SK-N-SH (cell line): ENCODE data around the gene ANO9. TPM values are rescaled to one million over a fixed set of nuclear protein-coding genes. Genes with fewer than 3 reads are reported as not detected.

ENCODE experiments used
- CTCF ChIA-PET: fragments of 300-600, 350-600 bp; formaldehyde crosslinking; extraction: SDS; loops from one replicate; lab custom pipeline; 2021; lab: Yijun Ruan, JAX
- POLR2A ChIA-PET: fragments of 350-600 bp; sonication (Branson Sonifier 250); formaldehyde crosslinking; extraction: SDS; loops from one replicate; lab custom pipeline; 2020; ENCODE audit warnings: antibody characterized with exemption, inconsistent platforms; lab: Yijun Ruan, JAX
- DNase-seq: peaks from one replicate; pipeline ENCODE4 v3.0.0; 2012
- H2AFZ ChIP-seq: fragments of 200-600 bp; sonication (generic); 2 replicates; pipeline ENCODE4 v1.8.1; 2016; ENCODE audit warnings: antibody characterized with exemption, mild to moderate bottlenecking, low read depth
- H3F3A ChIP-seq: fragments of 200-600 bp; sonication (generic); replicated peaks from 2 replicates; pipeline ENCODE3; 2016; ENCODE audit warnings: antibody characterized with exemption, mild to moderate bottlenecking; ENCODE audit not compliant: insufficient read depth
- H3K27ac ChIP-seq, 2 experiments: fragments of 200-500 bp in 1 of 2; fragments of 200-600 bp in 1 of 2; sonication (Bioruptor generic) in 1 of 2; sonication (generic), shearing (Covaris generic) in 1 of 2; 2 replicates each; pipeline versions ENCODE4 v1.5.1 to v1.6.1; 2014 to 2016; ENCODE audit warnings: low read depth in 2 of 2, inconsistent platforms in 1 of 2, low read length in 1 of 2, mild to moderate bottlenecking in 1 of 2, mixed read lengths in 1 of 2
- H3K27me3 ChIP-seq: fragments of 200-600 bp; sonication (generic), shearing (Covaris generic); 2 replicates; pipeline ENCODE4 v1.6.1; 2016; ENCODE audit warnings: mixed run types; ENCODE audit not compliant: insufficient read depth
- H3K36me3 ChIP-seq, 2 experiments: fragments of 200-500 bp in 1 of 2; fragments of 200-600 bp in 1 of 2; sonication (Bioruptor generic) in 1 of 2; sonication (generic) in 1 of 2; replicated peaks in 1 of 2; 2 replicates each; pipeline versions ENCODE3 to v1.5.1; 2014 to 2016; ENCODE audit warnings: low read length in 1 of 2, mild to moderate bottlenecking in 1 of 2; ENCODE audit not compliant: insufficient read depth in 2 of 2, control insufficient read depth in 1 of 2
- H3K4me1 ChIP-seq, 2 experiments: fragments of 200-500 bp in 1 of 2; fragments of 200-600 bp in 1 of 2; sonication (Bioruptor generic) in 1 of 2; sonication (generic), shearing (Covaris generic) in 1 of 2; 2 replicates each; pipeline versions ENCODE4 v1.5.1 to v1.6.1; 2014 to 2016; ENCODE audit warnings: low read depth in 1 of 2, low read length in 1 of 2, mixed run types in 1 of 2; ENCODE audit not compliant: insufficient read depth in 2 of 2, control insufficient read depth in 1 of 2
- H3K4me2 ChIP-seq: fragments of 200-600 bp; sonication (generic), shearing (Covaris generic); 2 replicates; pipeline ENCODE4 v1.6.1; 2017; ENCODE audit warnings: mixed run types
- H3K4me3 ChIP-seq, 2 experiments: fragments of 200-500 bp in 1 of 2; fragments of 200-600 bp in 1 of 2; sonication (Bioruptor generic) in 1 of 2; sonication (generic), shearing (Covaris generic) in 1 of 2; 2 replicates each; pipeline versions ENCODE4 v1.5.1 to v1.8.1; 2014 to 2016; ENCODE audit warnings: low read depth in 2 of 2, inconsistent platforms in 1 of 2, low read length in 1 of 2, mild to moderate bottlenecking in 1 of 2, mixed read lengths in 1 of 2, moderate library complexity in 1 of 2
- H3K79me2 ChIP-seq: fragments of 200-600 bp; sonication (generic); 2 replicates; pipeline ENCODE4 v1.8.1; 2017; ENCODE audit warnings: mild to moderate bottlenecking; ENCODE audit not compliant: insufficient read depth
- H3K9ac ChIP-seq: fragments of 200-600 bp; sonication (generic); 2 replicates; pipeline ENCODE4 v1.6.1; 2017; ENCODE audit warnings: mixed run types
- H3K9me2 ChIP-seq: fragments of 200-600 bp; sonication (generic); 2 replicates; pipeline ENCODE4 v1.6.1; 2017; ENCODE audit warnings: mixed run types
- H3K9me3 ChIP-seq: fragments of 200-600 bp; sonication (generic); 2 replicates; pipeline ENCODE4 v1.6.1; 2017; ENCODE audit warnings: mixed run types, mild to moderate bottlenecking, moderate library complexity
- H4K20me1 ChIP-seq: fragments of 200-600 bp; sonication (generic); 2 replicates; pipeline ENCODE4 v1.6.1; 2017; ENCODE audit warnings: mild to moderate bottlenecking, mixed run types; ENCODE audit not compliant: insufficient read depth
- EZH2phosphoT487 ChIP-seq: fragments of 200-600 bp; sonication (generic); IDR thresholded peaks from 2 replicates; pipeline ENCODE4 v1.6.1; 2017; ENCODE audit warnings: low read depth, mixed run types, mild to moderate bottlenecking, antibody characterized with exemption, moderate library complexity, borderline replicate concordance
- FOSL2 ChIP-seq: IDR thresholded peaks from 2 replicates; pipeline ENCODE4 v1.4.0; 2012; ENCODE audit warnings: low read depth, mild to moderate bottlenecking, moderate library complexity, borderline replicate concordance
- FOXM1 ChIP-seq: IDR thresholded peaks from 2 replicates; pipeline ENCODE4 v1.4.0; 2012; ENCODE audit warnings: low read depth, mild to moderate bottlenecking
- GABPA ChIP-seq: IDR thresholded peaks from 2 replicates; pipeline ENCODE4 v1.4.0; 2012; ENCODE audit warnings: low read depth, mild to moderate bottlenecking
- GATA2 ChIP-seq: sonication (generic); formaldehyde crosslinking; IDR thresholded peaks from 2 replicates; pipeline ENCODE4 v1.5.0; 2020; ENCODE audit warnings: mild to moderate bottlenecking, missing genetic modification reagents
- MXI1 ChIP-seq: IDR thresholded peaks from 2 replicates; pipeline ENCODE4 v1.6.1; 2012; ENCODE audit warnings: mild to moderate bottlenecking, low read depth, low read length, improper control_type of control experiment
- NFIC ChIP-seq: IDR thresholded peaks from 2 replicates; pipeline ENCODE4 v1.4.0; 2012; ENCODE audit warnings: borderline replicate concordance
- RCOR1 ChIP-seq: fragments of 150-350 bp; IDR thresholded peaks from 2 replicates; pipeline ENCODE4 v1.6.1; 2017; ENCODE audit warnings: antibody characterized with exemption, low read length
- REST ChIP-seq: IDR thresholded peaks from 2 replicates; pipeline ENCODE4 v1.6.1; 2012; ENCODE audit warnings: mild to moderate bottlenecking, low read depth, low read length, moderate library complexity
- RXRA ChIP-seq: IDR thresholded peaks from 2 replicates; pipeline ENCODE4 v1.4.0; 2012; ENCODE audit warnings: low read depth, mild to moderate bottlenecking, borderline replicate concordance
- SIN3A ChIP-seq: IDR thresholded peaks from 2 replicates; pipeline ENCODE4 v1.6.1; 2012; ENCODE audit warnings: low read depth, mild to moderate bottlenecking, low read length, moderate library complexity, borderline replicate concordance
- SMC3 ChIP-seq: IDR thresholded peaks from 2 replicates; pipeline ENCODE4 v1.6.1; 2012; ENCODE audit warnings: low read depth, low read length, improper control_type of control experiment
- TCF12 ChIP-seq: IDR thresholded peaks from 2 replicates; pipeline ENCODE4 v1.4.0; 2012
- TEAD4 ChIP-seq: IDR thresholded peaks from 2 replicates; pipeline ENCODE4 v1.4.0; 2012; ENCODE audit warnings: mild to moderate bottlenecking, borderline replicate concordance; ENCODE audit not compliant: insufficient read depth
- USF1 ChIP-seq: IDR thresholded peaks from 2 replicates; pipeline ENCODE4 v1.4.0; 2012; ENCODE audit warnings: low read depth, borderline replicate concordance
- USF2 ChIP-seq: fragments of 150-350 bp; IDR thresholded peaks from 2 replicates; pipeline ENCODE4 v1.6.1; 2017; ENCODE audit warnings: antibody characterized with exemption, low read length, low read depth, borderline replicate concordance
- ZBTB33 ChIP-seq: IDR thresholded peaks from 2 replicates; pipeline ENCODE4 v1.4.0; 2012; ENCODE audit warnings: low read depth, borderline replicate concordance
- WGBS: methylation state at CpG from one replicate; pipeline ENCODE4 v1.1.6; 2017; ENCODE audit warnings: low lambda C conversion rate; 5-methylcytosine and 5-hydroxymethylcytosine counted together
- polyA plus RNA-seq, 3 experiments: library from polyadenylated mRNA; depleted of rRNA; stranded (reverse); fragments of >200 nt; gene quantifications; 2 replicates each; pipeline ENCODE4 v1.2.3, GENCODE V29; 2012

ANO9 gene
- polyA plus RNA-seq, 1 of the 3 experiments (the other 2 are of a cell fraction), result 0.12 TPM

- no peaks in the 10 kb centered on the region for H3K9me2 ChIP-seq
- no peak overlapping the region for H3K4me2 ChIP-seq
- peaks cover 0 to 4% of the 10 kb centered on the region in 2 experiments; a peak in 1 of 4 replicates for H3K4me1 ChIP-seq
- DNase-seq, result no peak
- H3K27me3 ChIP-seq, result no peaks in the 10 kb centered on the region
- TF ChIP-seq USF2 (no peak), RCOR1 (no peak), SMC3 (no peak), GATA2 (CRISPR knock-in tag) (no peak), SIN3A (no peak), GABPA (no peak), REST (no peak), EZH2phosphoT487 (no peak), FOXM1 (no peak), MXI1 (no peak)
- TF ChIP-seq, all 33 proteins: peak for 0
- no peaks in the 10 kb centered on the region for H4K20me1 ChIP-seq
- H3K9me3 ChIP-seq, result no peaks in the 10 kb centered on the region
- no peaks in the 10 kb centered on the region for H3F3A ChIP-seq
- H3K9ac ChIP-seq, result no peak overlapping the region
- peaks cover 0 to 17% of the 10 kb centered on the region in 2 experiments for H3K36me3 ChIP-seq
- no peak overlapping the region for H3K27ac ChIP-seq
- CTCF ChIA-PET, result no interaction called here
- no peak overlapping the region for H2AFZ ChIP-seq
- no peaks in the 10 kb centered on the region for H3K79me2 ChIP-seq
- 92% methylated on average over 4 of the region's 14 CpGs for WGBS
- no peak overlapping the region for H3K4me3 ChIP-seq
- POLR2A ChIA-PET, result no interaction called here
Observed at GRCh38 chr11:380996-381395, 60.8 kb downstream of the ANO9 start.

GRCh38 chr11:380491-380890 lies 61.3 kb downstream of the ANO9 start:
- Histone ChIP-seq H3K79me2 (no peaks in the 10 kb centered on the region), H3F3A (no peaks in the 10 kb centered on the region), H3K27me3 (no peaks in the 10 kb centered on the region), H3K4me1 (peaks cover 0 to 4% of the 10 kb centered on the region in 2 experiments; a peak in 1 of 4 replicates), H3K27ac (no peak overlapping the region), H2AFZ (no peak overlapping the region), H4K20me1 (no peaks in the 10 kb centered on the region), H3K9me3 (no peaks in the 10 kb centered on the region), H3K9me2 (no peaks in the 10 kb centered on the region), H3K9ac (no peak overlapping the region), H3K4me2 (no peak overlapping the region), H3K4me3 (no peak overlapping the region), H3K36me3 (peaks cover 0 to 17% of the 10 kb centered on the region in 2 experiments)
- WGBS, result 97% methylated on average over 21 of the region's 23 CpGs
- DNase-seq, result no peak
- POLR2A ChIA-PET, result no interaction called here
- CTCF ChIA-PET, result no interaction called here
- TF ChIP-seq RXRA (no peak), ZBTB33 (no peak), REST (no peak), FOSL2 (no peak), USF1 (no peak), NFIC (no peak), TCF12 (no peak), MXI1 (no peak), TEAD4 (no peak)
